Neutrophil (primary cell): ENCODE data around the gene SPSB1.

Source experiments
- H3K27ac ChIP-seq: fragments of 200-600 bp; sonication (generic); 2 replicates; pipeline ENCODE4 v1.5.1; 2016; ENCODE audit warnings: mild to moderate bottlenecking, moderate library complexity
- H3K27me3 ChIP-seq: fragments of 200-600 bp; sonication (generic); 2 replicates; pipeline ENCODE4 v1.6.0; 2016; ENCODE audit warnings: mild to moderate bottlenecking
- H3K36me3 ChIP-seq: fragments of 200-600 bp; sonication (generic); 2 replicates; pipeline ENCODE4 v1.5.1; 2017
- H3K4me1 ChIP-seq, 2 experiments: fragments of 200-600 bp in 1 of 2; sonication (generic) in 1 of 2; 1 replicate in 1 of 2; 2 replicates in 1 of 2; pipeline versions ENCODE4 v1.5.1 to v1.6.1; 2013 to 2016; ENCODE audit warnings: low read depth in 1 of 2, low read length in 1 of 2, mild to moderate bottlenecking in 1 of 2, moderate library complexity in 1 of 2; ENCODE audit not compliant: control insufficient read depth in 1 of 2, insufficient read depth in 1 of 2
- H3K4me3 ChIP-seq, 2 experiments: fragments of 200-600 bp in 1 of 2; sonication (generic) in 1 of 2; 1 replicate in 1 of 2; 2 replicates in 1 of 2; pipeline ENCODE4 v1.5.1; 2013 to 2016; ENCODE audit warnings: low read depth in 1 of 2, low read length in 1 of 2, mild to moderate bottlenecking in 1 of 2, moderate library complexity in 1 of 2
- H3K9me3 ChIP-seq: fragments of 200-600 bp; sonication (generic); 2 replicates; pipeline ENCODE4 v1.5.1; 2016
- CTCF ChIP-seq: fragments of 200-600 bp; sonication (generic); IDR thresholded peaks from 2 replicates; pipeline ENCODE4 v1.5.1; 2016; ENCODE audit warnings: antibody characterized with exemption

Gene SPSB1

GRCh38 chr1:9357958-9358357 is 65.3 kb downstream of the SPSB1 start:
- Histone ChIP-seq H3K27ac (no peak overlapping the region), H3K4me3 (no peak overlapping the region), H3K36me3 (no peaks in the 10 kb centered on the region), H3K9me3 (no peaks in the 10 kb centered on the region), H3K4me1 (peaks cover 0 to 6% of the 10 kb centered on the region in 2 experiments), H3K27me3 (peaks cover 8% of the 10 kb centered on the region)
- no peak for TF ChIP-seq CTCF

DNA sequence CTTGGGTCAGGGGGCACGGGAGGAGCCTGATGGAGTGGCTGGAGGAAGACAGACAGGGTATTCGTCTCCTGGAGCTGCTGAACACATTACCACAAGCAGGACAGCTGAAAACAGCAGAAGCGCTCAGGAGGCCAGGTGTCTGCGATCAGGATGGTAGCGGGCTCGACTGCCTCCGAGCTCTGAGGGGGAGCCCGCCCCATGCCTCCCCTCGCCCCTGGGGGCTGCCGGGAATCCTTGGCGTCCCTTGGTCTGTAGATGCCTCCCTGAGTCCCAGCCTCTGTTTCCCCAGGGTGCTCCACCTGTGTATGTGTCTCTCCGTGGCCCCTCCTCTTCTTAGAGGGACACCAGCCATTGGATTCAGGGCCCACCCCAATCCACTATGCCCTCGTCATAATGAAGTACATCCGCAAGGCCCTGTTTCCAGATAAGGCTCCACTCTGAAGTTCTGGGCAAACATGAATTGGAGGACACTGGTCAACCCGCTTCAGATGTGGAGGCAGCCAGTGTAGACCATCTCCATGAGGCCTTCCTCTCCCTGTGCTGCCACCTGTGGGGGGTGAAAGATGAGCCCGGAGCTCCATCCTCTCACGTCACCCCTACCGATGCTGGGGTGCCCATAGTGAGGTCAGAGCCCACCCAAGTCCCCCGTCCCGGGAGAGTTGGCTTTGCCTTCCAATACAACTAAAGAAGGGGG is 67.8 kb downstream of the SPSB1 start:
- no peaks in the 10 kb centered on the region for H3K9me3 ChIP-seq
- no peak overlapping the region for H3K4me3 ChIP-seq
- peaks cover 8% of the 10 kb centered on the region for H3K27me3 ChIP-seq
- no peaks in the 10 kb centered on the region for H3K36me3 ChIP-seq
- H3K27ac ChIP-seq: no peak overlapping the region
- no peak for TF ChIP-seq CTCF
- peaks cover 0 to 6% of the 10 kb centered on the region in 2 experiments for H3K4me1 ChIP-seq

GRCh38 chr1:9361630-9362260 is 69.1 kb downstream of the SPSB1 start:
- Histone ChIP-seq H3K27me3 (peaks cover 8% of the 10 kb centered on the region), H3K9me3 (no peaks in the 10 kb centered on the region), H3K4me3 (no peak overlapping the region), H3K27ac (no peak overlapping the region), H3K4me1 (peaks cover 0 to 6% of the 10 kb centered on the region in 2 experiments), H3K36me3 (no peaks in the 10 kb centered on the region)
- TF ChIP-seq CTCF: no peak

GRCh38 chr1:9362488-9362887 is 69.8 kb downstream of the SPSB1 start:
- Histone ChIP-seq H3K4me3 (no peak overlapping the region), H3K27ac (no peak overlapping the region), H3K27me3 (peaks cover 8% of the 10 kb centered on the region), H3K9me3 (no peaks in the 10 kb centered on the region), H3K4me1 (peaks cover 0 to 6% of the 10 kb centered on the region in 2 experiments), H3K36me3 (no peaks in the 10 kb centered on the region)
- no peak for TF ChIP-seq CTCF

GRCh38 chr1:9363061-9363471 is 70.4 kb downstream of the SPSB1 start:
- H3K27me3 ChIP-seq: peaks cover 8% of the 10 kb centered on the region
- no peak overlapping the region for H3K4me3 ChIP-seq
- TF ChIP-seq CTCF: no peak
- peaks cover 0 to 6% of the 10 kb centered on the region in 2 experiments for H3K4me1 ChIP-seq
- H3K9me3 ChIP-seq: no peaks in the 10 kb centered on the region
- no peak overlapping the region for H3K27ac ChIP-seq
- H3K36me3 ChIP-seq: no peaks in the 10 kb centered on the region
